HG03108 (cell line): ENCODE results near the gene PPARD.
"Not testable (repeated sequence)": the region's sequence is repeated elsewhere in the genome, so short reads cannot be mapped to it uniquely, and the experiment has no call there.

Source experiments
- ATAC-seq: cut with Tn5 transposase; IDR thresholded peaks from one replicate; pipeline ENCODE4 v1.9.1; 2021; ENCODE audit warnings: moderate library complexity; ENCODE audit not compliant: unreplicated experiment

The PPARD gene

GRCh38 chr6:35342258-35343091, at the start of gene PPARD:
TSS of gene PPARD (plus strand) at chr6:35342558. CDS start at chr6:35411088, 68,530 bp downstream.
- peak; percentile 98 for ATAC-seq

GRCh38 chr6:35293681-35294080, 48.7 kb upstream of the PPARD start:
- ATAC-seq: no peak

- ATAC-seq: no peak
Observed at GRCh38 chr6:35294308-35294945, 47.9 kb upstream of the PPARD start.

- no peak for ATAC-seq
Observed at GRCh38 chr6:35295036-35295435, 47.3 kb upstream of the PPARD start.

GRCh38 chr6:35295521-35296315, 46.6 kb upstream of the PPARD start:
- no peak for ATAC-seq

GRCh38 chr6:35296931-35297600, 45.3 kb upstream of the PPARD start:
- ATAC-seq: no peak

- peak; percentile 73 for ATAC-seq
Observed at GRCh38 chr6:35297601-35298481, 44.5 kb upstream of the PPARD start, which contains the start of gene DEF6. TSS of gene DEF6 (plus strand) at chr6:35297818. CDS start at chr6:35297857, 39 bp downstream.

GRCh38 chr6:35298625-35299140, 43.7 kb upstream of the PPARD start:
- ATAC-seq: no peak

- no peak for ATAC-seq
Observed at GRCh38 chr6:35299674-35300073, 42.7 kb upstream of the PPARD start.

- no peak for ATAC-seq
Observed at GRCh38 chr6:35300848-35301247, 41.5 kb upstream of the PPARD start.

GRCh38 chr6:35302604-35303241, 39.6 kb upstream of the PPARD start:
- ATAC-seq: peak; percentile 79

- ATAC-seq: no peak
Observed at GRCh38 chr6:35304299-35304698, 38.1 kb upstream of the PPARD start.

- ATAC-seq: no peak
Observed at GRCh38 chr6:35305117-35305516, 37.2 kb upstream of the PPARD start.

- not testable (repeated sequence) for ATAC-seq
Observed at GRCh38 chr6:35307138-35307537, 35.2 kb upstream of the PPARD start.

GRCh38 chr6:35308543-35308942, 33.8 kb upstream of the PPARD start:
- not testable (repeated sequence) for ATAC-seq

- no peak for ATAC-seq
Observed at GRCh38 chr6:35309611-35310264, 32.6 kb upstream of the PPARD start.

GRCh38 chr6:35310265-35310831, 32.0 kb upstream of the PPARD start:
- ATAC-seq: no peak

- ATAC-seq: no peak
Observed at GRCh38 chr6:35311390-35312075, 30.8 kb upstream of the PPARD start.
